Measurements from ENCODE around the gene L2HGDH. TPM values are rescaled to one million over a fixed set of nuclear protein-coding genes. Genes with fewer than 3 reads are reported as not detected.
A peak's percentile ranks its signal among the peaks of the same experiment; 100 is the strongest.

Gene L2HGDH
- total RNA-seq, 1 donor from 2014 or later, result 10.8 TPM

GRCh38 chr14:50350975-50351374 lies 38.9 kb upstream of the L2HGDH start:
- no peak overlapping the region for H3K27ac Mint-ChIP-seq
- peaks cover 14% of the 10 kb centered on the region for H3K4me1 Mint-ChIP-seq (ENCODE audit: unreplicated experiment)
- H3K36me3 Mint-ChIP-seq, result no peaks in the 10 kb centered on the region
- no peak for TF ChIP-seq CTCF (conservative IDR thresholded peaks at IDR 0.05)
- H3K27me3 Mint-ChIP-seq, result no peaks in the 10 kb centered on the region
- DNase-seq (ENCODE audit: extremely low spot score, unreplicated experiment), result no peak
- peaks cover 7% of the 10 kb centered on the region for H3K9me3 Mint-ChIP-seq
- H3K4me3 Mint-ChIP-seq, result no peak overlapping the region

GRCh38 chr14:50348933-50349332 lies 36.9 kb upstream of the L2HGDH start:
- no peak overlapping the region for H3K27ac Mint-ChIP-seq

GRCh38 chr14:50347521-50347920 lies 35.5 kb upstream of the L2HGDH start:
- Mint-ChIP-seq H3K4me1 (ENCODE audit: unreplicated experiment) (peaks cover 19% of the 10 kb centered on the region), H3K4me3 (no peak overlapping the region), H3K27ac (peak overlapping the region; percentile 63), H3K36me3 (no peaks in the 10 kb centered on the region), H3K9me3 (peaks cover 7% of the 10 kb centered on the region), H3K27me3 (no peaks in the 10 kb centered on the region)
- no peak for TF ChIP-seq CTCF (conservative IDR thresholded peaks at IDR 0.05)
- no peak for DNase-seq (ENCODE audit: extremely low spot score, unreplicated experiment)

More at GRCh38 chr14:50348933-50349332, 36.9 kb upstream of the L2HGDH start:
- Mint-ChIP-seq H3K9me3 (peaks cover 7% of the 10 kb centered on the region), H3K27me3 (no peaks in the 10 kb centered on the region), H3K4me1 (ENCODE audit: unreplicated experiment) (peaks cover 14% of the 10 kb centered on the region), H3K36me3 (no peaks in the 10 kb centered on the region), H3K4me3 (no peak overlapping the region)
- no peak for DNase-seq (ENCODE audit: extremely low spot score, unreplicated experiment)
- no peak for TF ChIP-seq CTCF (conservative IDR thresholded peaks at IDR 0.05)

GRCh38 chr14:50345846-50346422 lies 33.9 kb upstream of the L2HGDH start:
- Mint-ChIP-seq H3K9me3 (peaks cover 7% of the 10 kb centered on the region), H3K27ac (peak overlapping the region; percentile 19), H3K4me1 (ENCODE audit: unreplicated experiment) (peaks cover 20% of the 10 kb centered on the region), H3K4me3 (no peak overlapping the region), H3K36me3 (no peaks in the 10 kb centered on the region), H3K27me3 (no peaks in the 10 kb centered on the region)
- no peak for TF ChIP-seq CTCF (conservative IDR thresholded peaks at IDR 0.05)
- DNase-seq (ENCODE audit: extremely low spot score, unreplicated experiment), result no peak

GRCh38 chr14:50344876-50345563 lies 33.0 kb upstream of the L2HGDH start:
- Mint-ChIP-seq H3K9me3 (peaks cover 7% of the 10 kb centered on the region), H3K4me1 (ENCODE audit: unreplicated experiment) (peaks cover 20% of the 10 kb centered on the region), H3K27ac (no peak overlapping the region), H3K27me3 (no peaks in the 10 kb centered on the region), H3K36me3 (no peaks in the 10 kb centered on the region), H3K4me3 (no peak overlapping the region)
- TF ChIP-seq CTCF (conservative IDR thresholded peaks at IDR 0.05), result no peak
- DNase-seq (ENCODE audit: extremely low spot score, unreplicated experiment), result no peak
